T1000 (cell line): ENCODE measurements around the gene ZNRF3.
"Not testable (repeated sequence)": the region's sequence is repeated elsewhere in the genome, so short reads cannot be mapped to it uniquely, and the experiment has no call there.

Experiments used
- DNase-seq: peaks from one replicate; lab custom pipeline; 2025; ENCODE audit warnings: mixed read lengths; lab: John Stamatoyannopoulos, UW

Gene ZNRF3

GRCh38 chr22:28931844-28932567, 48.6 kb downstream of the ZNRF3 start:
- DNase-seq, result no peak

- DNase-seq, result no peak
Observed at GRCh38 chr22:28933321-28933720, 49.9 kb downstream of the ZNRF3 start.

- DNase-seq, result no peak
Observed at GRCh38 chr22:28934026-28934425, 50.7 kb downstream of the ZNRF3 start.

- no peak for DNase-seq
Observed at GRCh38 chr22:28935140-28935539, 51.8 kb downstream of the ZNRF3 start.

- no peak for DNase-seq
Observed at GRCh38 chr22:28935713-28936112, 52.3 kb downstream of the ZNRF3 start.

- no peak for DNase-seq
Observed at GRCh38 chr22:28936200-28936599, 52.8 kb downstream of the ZNRF3 start.

GRCh38 chr22:28937206-28938025, 54.0 kb downstream of the ZNRF3 start:
- DNase-seq, result no peak

GRCh38 chr22:28938286-28938833, 55.0 kb downstream of the ZNRF3 start:
- no peak for DNase-seq

- DNase-seq, result no peak
Observed at GRCh38 chr22:28939394-28939793, 56.0 kb downstream of the ZNRF3 start.

GRCh38 chr22:28939932-28940331, 56.6 kb downstream of the ZNRF3 start:
- no peak for DNase-seq

- DNase-seq, result no peak
Observed at GRCh38 chr22:28940441-28940840, 57.1 kb downstream of the ZNRF3 start.

- no peak for DNase-seq
Observed at GRCh38 chr22:28942333-28942732, 59.0 kb downstream of the ZNRF3 start.

GRCh38 chr22:28942801-28943500, 59.6 kb downstream of the ZNRF3 start:
- DNase-seq, result no peak

- no peak for DNase-seq
Observed at GRCh38 chr22:28943501-28943879, 60.1 kb downstream of the ZNRF3 start.

GRCh38 chr22:28947125-28947524, 63.8 kb downstream of the ZNRF3 start:
- DNase-seq, result no peak

- no peak for DNase-seq
Observed at GRCh38 chr22:28948424-28948823, 65.1 kb downstream of the ZNRF3 start.

GRCh38 chr22:28948860-28949551, 65.6 kb downstream of the ZNRF3 start:
- DNase-seq, result not testable (repeated sequence)

GRCh38 chr22:28949788-28950187, 66.4 kb downstream of the ZNRF3 start:
- no peak for DNase-seq

- DNase-seq, result no peak
Observed at GRCh38 chr22:28950617-28951411, 67.4 kb downstream of the ZNRF3 start.

- DNase-seq, result no peak
Observed at GRCh38 chr22:28951530-28951929, 68.2 kb downstream of the ZNRF3 start.

GRCh38 chr22:28951969-28952521, 68.7 kb downstream of the ZNRF3 start:
- no peak for DNase-seq
